ENCODE data around the gene IRAG1.

GRCh38 chr11:10663365-10663764 lies 30.2 kb downstream of the IRAG1 start:
- TF ChIP-seq, protein P1, sequence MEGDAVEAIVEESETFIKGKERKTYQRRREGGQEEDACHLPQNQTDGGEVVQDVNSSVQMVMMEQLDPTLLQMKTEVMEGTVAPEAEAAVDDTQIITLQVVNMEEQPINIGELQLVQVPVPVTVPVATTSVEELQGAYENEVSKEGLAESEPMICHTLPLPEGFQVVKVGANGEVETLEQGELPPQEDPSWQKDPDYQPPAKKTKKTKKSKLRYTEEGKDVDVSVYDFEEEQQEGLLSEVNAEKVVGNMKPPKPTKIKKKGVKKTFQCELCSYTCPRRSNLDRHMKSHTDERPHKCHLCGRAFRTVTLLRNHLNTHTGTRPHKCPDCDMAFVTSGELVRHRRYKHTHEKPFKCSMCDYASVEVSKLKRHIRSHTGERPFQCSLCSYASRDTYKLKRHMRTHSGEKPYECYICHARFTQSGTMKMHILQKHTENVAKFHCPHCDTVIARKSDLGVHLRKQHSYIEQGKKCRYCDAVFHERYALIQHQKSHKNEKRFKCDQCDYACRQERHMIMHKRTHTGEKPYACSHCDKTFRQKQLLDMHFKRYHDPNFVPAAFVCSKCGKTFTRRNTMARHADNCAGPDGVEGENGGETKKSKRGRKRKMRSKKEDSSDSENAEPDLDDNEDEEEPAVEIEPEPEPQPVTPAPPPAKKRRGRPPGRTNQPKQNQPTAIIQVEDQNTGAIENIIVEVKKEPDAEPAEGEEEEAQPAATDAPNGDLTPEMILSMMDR (IDR thresholded peaks at IDR 0.05; ENCODE audit: insufficient read depth, low read length, poor library complexity, severe bottlenecking) = no peak
- no peak for TF ChIP-seq EZH2phosphoT487 (conservative IDR thresholded peaks at IDR 0.05; ENCODE audit: low read length)
